PC-9 (cell line): ENCODE measurements around the gene EPS8L2. TPM values are rescaled to one million over a fixed set of nuclear protein-coding genes. Genes with fewer than 3 reads are reported as not detected.

Experiments
- BruUV-seq: library from RNA; stranded (reverse); fragments of 400-500 nt; replicated peaks from 2 replicates; lab custom pipeline; 2021; lab: Mats Ljungman, UMichigan
- CTCF ChIA-PET: fragments of 300-600 bp; sonication (Branson Sonifier 250); formaldehyde crosslinking; loops from one replicate; lab custom pipeline; 2022; ENCODE audit warnings: antibody characterized with exemption; lab: Charles Lee
- POLR2A ChIA-PET: fragments of 300-600 bp; sonication (Branson Sonifier 250); formaldehyde crosslinking; loops from one replicate; lab custom pipeline; 2022; ENCODE audit warnings: antibody characterized with exemption; ENCODE audit not compliant: unreplicated experiment; lab: Charles Lee
- DNase-seq, 2 experiments: peaks; one replicate each; pipeline versions ENCODE4 v3.0.0 to v3.0.0-alpha.2; 2015 to 2022; ENCODE audit warnings: mixed read lengths in 1 of 2
- H2AFZ ChIP-seq: fragments of 200-600 bp; sonication (generic); 2 replicates; pipeline ENCODE4 v1.8.1; 2017; ENCODE audit warnings: antibody characterized with exemption
- H3F3A ChIP-seq: fragments of 200-600 bp; sonication (generic); 2 replicates; pipeline ENCODE4 v1.8.1; 2017; ENCODE audit warnings: antibody characterized with exemption, mild to moderate bottlenecking, low read depth; ENCODE audit not compliant: insufficient read depth
- H3K27ac ChIP-seq: fragments of 200-600 bp; sonication (generic); 2 replicates; pipeline ENCODE4 v1.6.1; 2016; ENCODE audit warnings: mixed run types
- H3K27me3 ChIP-seq: fragments of 200-600 bp; sonication (generic); 2 replicates; pipeline ENCODE4 v1.6.1; 2016; ENCODE audit warnings: low read depth, mixed run types; ENCODE audit not compliant: insufficient read depth
- H3K36me3 ChIP-seq: fragments of 200-600 bp; sonication (generic); 2 replicates; pipeline ENCODE4 v1.6.1; 2016; ENCODE audit warnings: low read depth, mixed run types
- H3K4me1 ChIP-seq: fragments of 200-600 bp; sonication (generic); replicated peaks from 2 replicates; pipeline ENCODE4 v1.6.1; 2016; ENCODE audit warnings: mixed run types; ENCODE audit not compliant: insufficient read depth
- H3K4me2 ChIP-seq: fragments of 200-600 bp; sonication (generic); 2 replicates; pipeline ENCODE4 v1.6.1; 2017; ENCODE audit warnings: mixed run types
- H3K4me3 ChIP-seq: fragments of 200-600 bp; sonication (generic); 2 replicates; pipeline ENCODE4 v1.6.1; 2016; ENCODE audit warnings: mixed run types
- H3K79me2 ChIP-seq: fragments of 200-600 bp; sonication (generic); 2 replicates; pipeline ENCODE4 v1.6.1; 2017; ENCODE audit warnings: low read depth, mixed run types
- H3K9me2 ChIP-seq: fragments of 200-600 bp; sonication (generic); 2 replicates; pipeline ENCODE4 v1.8.1; 2017; ENCODE audit warnings: mild to moderate bottlenecking; ENCODE audit not compliant: insufficient read depth
- H3K9me3 ChIP-seq: fragments of 200-600 bp; sonication (generic); 2 replicates; pipeline ENCODE4 v1.8.1; 2016; ENCODE audit warnings: low read depth; ENCODE audit not compliant: insufficient read depth
- H4K20me1 ChIP-seq: fragments of 200-600 bp; sonication (generic); 2 replicates; pipeline ENCODE4 v1.8.1; 2017; ENCODE audit not compliant: insufficient read depth
- CTCF ChIP-seq: fragments of 200-600 bp; sonication (generic); conservative IDR thresholded peaks from 2 replicates; pipeline ENCODE4 v1.6.1; 2017; ENCODE audit warnings: mixed run types, antibody characterized with exemption, mild to moderate bottlenecking, moderate library complexity
- EZH2 ChIP-seq: fragments of 200-600 bp; sonication (generic); IDR thresholded peaks from 2 replicates; pipeline ENCODE4 v1.8.0; 2017; ENCODE audit warnings: antibody characterized with exemption, low read depth
- intact Hi-C: fragments of 100-400 bp; cut with micrococcal nuclease; formaldehyde crosslinking; loops from one replicate; pipeline ENCODE4 v1.10.0; 2022; ENCODE audit not compliant: unreplicated experiment
- total RNA-seq: library from RNA; stranded (reverse); gene quantifications from 2 replicates; pipeline ENCODE4 v1.2.3, GENCODE V29; 2021

EPS8L2 gene
- total RNA-seq, 1 experiment from 2014 or later = 229 TPM

- TF ChIP-seq EZH2 = no peak
- TF ChIP-seq CTCF = no peak
- Histone ChIP-seq H3K27me3 (no peaks in the 10 kb centered on the region), H3K9me2 (no peaks in the 10 kb centered on the region), H3K27ac (no peak overlapping the region), H3F3A (peaks cover 51% of the 10 kb centered on the region), H2AFZ (no peak overlapping the region), H3K36me3 (peaks cover 6% of the 10 kb centered on the region; the same call in 1 of the 2 replicates), H4K20me1 (peaks cover 25% of the 10 kb centered on the region), H3K4me1 (peaks cover 17% of the 10 kb centered on the region), H3K9me3 (no peaks in the 10 kb centered on the region), H3K79me2 (no peaks in the 10 kb centered on the region), H3K4me2 (no peak overlapping the region), H3K4me3 (no peak overlapping the region)
- BruUV-seq = no TSS peak
- intact Hi-C loops = no loop called here
- ChIA-PET POLR2A (no interaction called here), CTCF (interaction anchor here (0.6 kb wide), 1 partner anchor 9 kb away, joined by 8 read pairs; no protein-coding TSS in a partner anchor)
- DNase-seq = no peak
These were observed 60.8 kb downstream of the EPS8L2 start for GRCh38 chr11:766936-767210.

- Histone ChIP-seq H3K9me2 (no peaks in the 10 kb centered on the region), H3K4me2 (no peak overlapping the region), H3K79me2 (no peaks in the 10 kb centered on the region), H3K4me1 (peaks cover 13% of the 10 kb centered on the region), H3K27me3 (no peaks in the 10 kb centered on the region), H3K4me3 (no peak overlapping the region), H4K20me1 (peaks cover 25% of the 10 kb centered on the region), H3F3A (peaks cover 47% of the 10 kb centered on the region), H3K9me3 (no peaks in the 10 kb centered on the region), H3K36me3 (peaks cover 6% of the 10 kb centered on the region; the same call in 1 of the 2 replicates), H3K27ac (no peak overlapping the region), H2AFZ (no peak overlapping the region)
- no peak for DNase-seq
- no TSS peak for BruUV-seq
- TF ChIP-seq EZH2 (no peak), CTCF (no peak)
- POLR2A ChIA-PET = no interaction called here
- intact Hi-C loops = no loop called here
- CTCF ChIA-PET = no interaction called here
These were observed 61.2 kb downstream of the EPS8L2 start for GRCh38 chr11:767238-767637.

GRCh38 chr11:769887-770641 lies 64.0 kb downstream of the EPS8L2 start:
- no peaks in the 10 kb centered on the region for H3K36me3 ChIP-seq
- H3K79me2 ChIP-seq = peaks cover 19% of the 10 kb centered on the region
- no peak for TF ChIP-seq EZH2
- TF ChIP-seq CTCF = no peak
- POLR2A ChIA-PET = no interaction called here
- H2AFZ ChIP-seq = no peak overlapping the region
- H3K27ac ChIP-seq = no peak overlapping the region
- peaks cover 6% of the 10 kb centered on the region for H3K4me1 ChIP-seq
- no peaks in the 10 kb centered on the region for H3K27me3 ChIP-seq
- H3K9me2 ChIP-seq = no peaks in the 10 kb centered on the region
- CTCF ChIA-PET = no interaction called here
- BruUV-seq = no TSS peak
- peaks cover 24% of the 10 kb centered on the region for H4K20me1 ChIP-seq
- H3F3A ChIP-seq = peaks cover 22% of the 10 kb centered on the region; the same call in 1 of the 2 replicates
- H3K4me3 ChIP-seq = no peak overlapping the region
- no peaks in the 10 kb centered on the region for H3K9me3 ChIP-seq
- H3K4me2 ChIP-seq = no peak overlapping the region
- intact Hi-C loops = no loop called here
- no peak for DNase-seq
